IMR-90 (cell line): ENCODE data around the gene TTC29. TPM values are rescaled to one million over a fixed set of nuclear protein-coding genes. Genes with fewer than 3 reads are reported as not detected.

Experiments used
- ATAC-seq: fragments of 200-7000 bp; cut with Tn5 transposase; 2 replicates; pipeline ENCODE4 v1.9.1; 2020; ENCODE audit warnings: low read depth, mild to moderate bottlenecking, moderate library complexity
- BruUV-seq: library from RNA; stranded (reverse); fragments of 400-500 nt; replicated peaks from 2 replicates; lab custom pipeline; 2021; lab: Mats Ljungman, UMichigan
- CTCF ChIA-PET: fragments of 300-600 bp; formaldehyde crosslinking; extraction: SDS; loops from one replicate; lab custom pipeline; 2021; ENCODE audit warnings: antibody characterized with exemption; lab: Yijun Ruan, JAX
- POLR2A ChIA-PET: fragments of 300-600 bp; sonication (Branson Sonifier 250); formaldehyde crosslinking; loops from one replicate; lab custom pipeline; 2022; ENCODE audit warnings: antibody characterized with exemption; ENCODE audit not compliant: unreplicated experiment; lab: Charles Lee
- DNase-seq: peaks from one replicate; pipeline ENCODE4 v3.0.0; 2013
- H2AFZ ChIP-seq: replicated peaks from 2 replicates; pipeline ENCODE3; 2013; ENCODE audit warnings: low read length, mild to moderate bottlenecking; ENCODE audit not compliant: poor library complexity
- H2AK5ac ChIP-seq: 2 replicates; pipeline ENCODE4 v1.6.1; 2013; ENCODE audit warnings: low read depth, low read length, inconsistent platforms
- H2AK9ac ChIP-seq: replicated peaks from 2 replicates; pipeline ENCODE3; 2013; ENCODE audit warnings: mild to moderate bottlenecking, low read depth, low read length, moderate library complexity; ENCODE audit not compliant: poor library complexity
- H2BK120ac ChIP-seq: 2 replicates; pipeline ENCODE4 v1.6.1; 2013; ENCODE audit warnings: low read depth, low read length, inconsistent platforms
- H2BK15ac ChIP-seq: 3 replicates; pipeline ENCODE4 v1.6.1; 2013; ENCODE audit warnings: low read depth, low read length, inconsistent platforms
- H2BK20ac ChIP-seq: 2 replicates; pipeline ENCODE4 v1.6.1; 2013; ENCODE audit warnings: low read depth, mild to moderate bottlenecking, inconsistent platforms, low read length, moderate library complexity
- H2BK5ac ChIP-seq: 2 replicates; pipeline ENCODE4 v1.6.1; 2013; ENCODE audit warnings: mild to moderate bottlenecking, low read depth, low read length, inconsistent platforms; ENCODE audit not compliant: poor library complexity, severe bottlenecking
- H3K14ac ChIP-seq: replicated peaks from 2 replicates; pipeline ENCODE4 v1.6.1; 2013; ENCODE audit warnings: low read depth, low read length, inconsistent platforms
- H3K18ac ChIP-seq: 2 replicates; pipeline ENCODE4 v1.6.1; 2013; ENCODE audit warnings: low read depth, low read length, control low read depth
- H3K23ac ChIP-seq: 2 replicates; pipeline ENCODE4 v1.6.1; 2013; ENCODE audit warnings: low read depth, low read length, inconsistent platforms
- H3K27ac ChIP-seq: 2 replicates; pipeline ENCODE4 v1.5.1; 2013; ENCODE audit warnings: mild to moderate bottlenecking, control low read depth, low read length; ENCODE audit not compliant: insufficient read depth
- H3K27me3 ChIP-seq: 2 replicates; pipeline ENCODE4 v1.6.1; 2013; ENCODE audit warnings: low read length; ENCODE audit not compliant: control insufficient read depth, insufficient read depth
- H3K36me3 ChIP-seq: 2 replicates; pipeline ENCODE4 v1.6.1; 2013; ENCODE audit warnings: low read length, mixed read lengths; ENCODE audit not compliant: control insufficient read depth, insufficient read depth
- H3K4ac ChIP-seq: 2 replicates; pipeline ENCODE4 v1.6.1; 2013; ENCODE audit warnings: low read depth, low read length, inconsistent platforms
- H3K4me1 ChIP-seq: 2 replicates; pipeline ENCODE4 v1.6.1; 2013; ENCODE audit warnings: low read length, mixed read lengths; ENCODE audit not compliant: control insufficient read depth, insufficient read depth
- H3K4me2 ChIP-seq: 2 replicates; pipeline ENCODE4 v1.6.1; 2013; ENCODE audit warnings: low read depth, mild to moderate bottlenecking, control low read depth, low read length, moderate library complexity
- H3K4me3 ChIP-seq: 2 replicates; pipeline ENCODE4 v1.5.1; 2013; ENCODE audit warnings: low read depth, mild to moderate bottlenecking, control low read depth, low read length, moderate library complexity; ENCODE audit not compliant: insufficient read depth
- H3K56ac ChIP-seq: 2 replicates; pipeline ENCODE4 v1.6.1; 2013; ENCODE audit warnings: low read length, inconsistent platforms; ENCODE audit not compliant: insufficient read depth; ENCODE audit errors: extremely low read depth
- H3K79me1 ChIP-seq, 2 experiments: 2 replicates each; pipeline ENCODE4 v1.6.1; 2013; ENCODE audit warnings: low read length in 2 of 2, inconsistent platforms in 1 of 2, low read depth in 1 of 2
- H3K9ac ChIP-seq: 2 replicates; pipeline ENCODE4 v1.6.1; 2013; ENCODE audit warnings: low read depth, low read length, control low read depth
- H3K9me1 ChIP-seq: 2 replicates; pipeline ENCODE4 v1.6.1; 2013; ENCODE audit warnings: low read length, inconsistent platforms; ENCODE audit not compliant: insufficient read depth
- H3K9me3 ChIP-seq: 2 replicates; pipeline ENCODE4 v1.6.1; 2013; ENCODE audit warnings: low read length; ENCODE audit not compliant: control insufficient read depth, insufficient read depth
- H4K20me1 ChIP-seq: 2 replicates; pipeline ENCODE4 v1.6.1; 2013; ENCODE audit warnings: low read length, inconsistent platforms; ENCODE audit not compliant: insufficient read depth
- H4K5ac ChIP-seq: 2 replicates; pipeline ENCODE4 v1.6.1; 2013; ENCODE audit warnings: mild to moderate bottlenecking, low read depth, low read length, control low read depth
- H4K8ac ChIP-seq, 2 experiments: 2 replicates each; pipeline ENCODE4 v1.6.1; 2013; ENCODE audit warnings: low read depth in 2 of 2, low read length in 2 of 2, control low read depth in 1 of 2, inconsistent platforms in 1 of 2
- H4K91ac ChIP-seq: 2 replicates; pipeline ENCODE4 v1.6.1; 2013; ENCODE audit warnings: low read depth, low read length, inconsistent platforms; ENCODE audit not compliant: insufficient read depth
- CEBPB ChIP-seq: IDR thresholded peaks from 2 replicates; pipeline ENCODE4 v1.6.1; 2012; ENCODE audit warnings: low read depth, low read length, improper control_type of control experiment
- CTCF ChIP-seq: conservative IDR thresholded peaks from 2 replicates; pipeline ENCODE4 v1.5.1; 2012; ENCODE audit warnings: mild to moderate bottlenecking, low read depth, low read length, improper control_type of control experiment
- MAFK ChIP-seq: IDR thresholded peaks from 2 replicates; pipeline ENCODE4 v1.6.1; 2012; ENCODE audit warnings: low read depth, low read length, improper control_type of control experiment
- WGBS, 2 experiments: methylation state at CpG; one replicate each; pipeline versions ENCODE4 v1.1.5 to v1.1.7; 2013; ENCODE audit warnings: missing lambda C conversion rate in 2 of 2; ENCODE audit not compliant: insufficient read length in 1 of 2; ENCODE audit errors: extremely low coverage in 2 of 2; 5-methylcytosine and 5-hydroxymethylcytosine counted together
- dilution Hi-C: fragments of 300-500 bp; cut with HindIII; formaldehyde crosslinking; loops from one replicate; pipeline ENCODE4 v1.14.3; 2018; ENCODE audit warnings: low sequenced_read_pairs; ENCODE audit not compliant: unreplicated experiment
- in situ Hi-C: fragments of 300-500 bp; cut with MboI; formaldehyde crosslinking; loops from 3 replicates; pipeline ENCODE4 v1.14.3; 2019; ENCODE audit warnings: low sequenced_read_pairs, inconsistent platforms, mixed read lengths
- intact Hi-C: fragments of 100-400 bp; cut with micrococcal nuclease; formaldehyde crosslinking; loops from 2 replicates; pipeline ENCODE4 v1.10.0; 2022
- polyA plus RNA-seq, 3 experiments: library from polyadenylated mRNA; depleted of rRNA; stranded (reverse); fragments of >200 nt; gene quantifications; 2 replicates each; pipeline ENCODE4 v1.2.3, GENCODE V29; 2012; ENCODE audit warnings: low replicate concordance in 1 of 3
- total RNA-seq: library from RNA; depleted of rRNA; stranded (reverse); fragments of >200 nt; gene quantifications from 2 replicates; pipeline ENCODE4 v1.2.3, GENCODE V29; 2012

The TTC29 gene
- total and polyA plus RNA-seq, 2 of the 4 experiments (the other 2 are of a cell fraction): not detected

DNA sequence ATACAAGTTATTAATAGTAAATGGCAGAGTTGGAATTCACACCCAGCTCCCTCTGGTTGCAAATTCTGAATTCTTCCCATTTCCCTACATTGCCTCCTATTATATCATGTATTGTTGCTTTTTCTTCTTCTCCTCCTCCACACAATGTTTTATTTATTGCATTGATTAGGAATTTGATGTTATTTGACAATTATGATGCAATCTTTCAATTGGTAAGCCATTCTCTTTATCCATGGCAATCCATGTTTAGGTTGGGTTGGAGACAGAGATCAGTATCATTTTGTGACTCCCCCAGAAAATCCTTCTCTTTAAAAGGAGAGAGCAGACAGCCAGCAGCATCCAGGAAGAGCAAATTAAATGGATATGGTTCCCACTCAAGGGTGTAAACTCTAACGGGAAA is 30.5 kb downstream of the TTC29 start:
- dilution Hi-C loops: no loop called here

More for the DNA sequence above, 30.5 kb downstream of the TTC29 start:
- no peak overlapping the region for H3K4me2 ChIP-seq
- BruUV-seq: no TSS peak
- no peaks in the 10 kb centered on the region for H3K36me3 ChIP-seq
- H3K27ac ChIP-seq: no peak overlapping the region
- H3K18ac ChIP-seq: no peak overlapping the region
- H2AK9ac ChIP-seq: no peak overlapping the region
- no peak overlapping the region for H2BK120ac ChIP-seq
- H4K91ac ChIP-seq: no peak overlapping the region
- no peak overlapping the region for H3K14ac ChIP-seq
- H4K8ac ChIP-seq: no peak overlapping the region
- H3K4ac ChIP-seq: no peak overlapping the region
- H3K56ac ChIP-seq: no peak overlapping the region
- ChIA-PET POLR2A (no interaction called here), CTCF (no interaction called here)
- H3K23ac ChIP-seq: no peak overlapping the region
- WGBS, 2 experiments: no CpG with 5 or more reads among the region's 1 CpG
- no peak overlapping the region for H2BK20ac ChIP-seq
- in situ Hi-C loops (loop anchor here (25.0 kb wide), 1 partner anchor 953 kb away; no protein-coding TSS in a partner anchor), intact Hi-C loops (no loop called here)
- H4K20me1 ChIP-seq: no peaks in the 10 kb centered on the region
- H3K4me1 ChIP-seq: no peaks in the 10 kb centered on the region
- TF ChIP-seq CTCF (no peak), MAFK (no peak), CEBPB (0 out of 2 replicates have a peak, but pooled peaks have one; percentile 29)
- ATAC-seq: no peak
- no peak overlapping the region for H2BK15ac ChIP-seq
- no peaks in the 10 kb centered on the region for H3K9me3 ChIP-seq
- no peak for DNase-seq
- H4K5ac ChIP-seq: no peak overlapping the region
- no peak overlapping the region for H2AFZ ChIP-seq
- no peak overlapping the region for H3K9ac ChIP-seq
- H3K79me1 ChIP-seq: no peaks in the 10 kb centered on the region
- no peak overlapping the region for H3K4me3 ChIP-seq
- H2AK5ac ChIP-seq: no peak overlapping the region
- H3K9me1 ChIP-seq: no peaks in the 10 kb centered on the region; the same call in 1 of the 2 replicates
- H2BK5ac ChIP-seq: no peak overlapping the region
- H3K27me3 ChIP-seq: peaks cover 4% of the 10 kb centered on the region
